ENCODE data around the gene SPOPL.
"Not testable (repeated sequence)": the region's sequence is repeated elsewhere in the genome, so short reads cannot be mapped to it uniquely, and the experiment has no call there.

SPOPL gene

GRCh38 chr2:138455691-138456090 is 45.9 kb upstream of the SPOPL start:
- Histone ChIP-seq H3K27ac (ENCODE audit: poor library complexity, severe bottlenecking) (no peak overlapping the region), H3K9me3 (ENCODE audit: severe bottlenecking) (no peaks in the 10 kb centered on the region), H3K4me3 (ENCODE audit: severe bottlenecking) (no peak overlapping the region), H3K4me1 (ENCODE audit: insufficient read depth, poor library complexity, severe bottlenecking) (peaks cover 16% of the 10 kb centered on the region), H3K27me3 (ENCODE audit: insufficient read depth, poor library complexity, severe bottlenecking) (no peaks in the 10 kb centered on the region), H3K36me3 (ENCODE audit: low read depth) (no peaks in the 10 kb centered on the region)
- DNase-seq (ENCODE audit: low spot score) (no peak), ATAC-seq (ENCODE audit: low read depth) (no peak)
- TF ChIP-seq, protein P1, sequence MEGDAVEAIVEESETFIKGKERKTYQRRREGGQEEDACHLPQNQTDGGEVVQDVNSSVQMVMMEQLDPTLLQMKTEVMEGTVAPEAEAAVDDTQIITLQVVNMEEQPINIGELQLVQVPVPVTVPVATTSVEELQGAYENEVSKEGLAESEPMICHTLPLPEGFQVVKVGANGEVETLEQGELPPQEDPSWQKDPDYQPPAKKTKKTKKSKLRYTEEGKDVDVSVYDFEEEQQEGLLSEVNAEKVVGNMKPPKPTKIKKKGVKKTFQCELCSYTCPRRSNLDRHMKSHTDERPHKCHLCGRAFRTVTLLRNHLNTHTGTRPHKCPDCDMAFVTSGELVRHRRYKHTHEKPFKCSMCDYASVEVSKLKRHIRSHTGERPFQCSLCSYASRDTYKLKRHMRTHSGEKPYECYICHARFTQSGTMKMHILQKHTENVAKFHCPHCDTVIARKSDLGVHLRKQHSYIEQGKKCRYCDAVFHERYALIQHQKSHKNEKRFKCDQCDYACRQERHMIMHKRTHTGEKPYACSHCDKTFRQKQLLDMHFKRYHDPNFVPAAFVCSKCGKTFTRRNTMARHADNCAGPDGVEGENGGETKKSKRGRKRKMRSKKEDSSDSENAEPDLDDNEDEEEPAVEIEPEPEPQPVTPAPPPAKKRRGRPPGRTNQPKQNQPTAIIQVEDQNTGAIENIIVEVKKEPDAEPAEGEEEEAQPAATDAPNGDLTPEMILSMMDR (IDR thresholded peaks at IDR 0.05; ENCODE audit: poor library complexity, severe bottlenecking) = no peak

DNA sequence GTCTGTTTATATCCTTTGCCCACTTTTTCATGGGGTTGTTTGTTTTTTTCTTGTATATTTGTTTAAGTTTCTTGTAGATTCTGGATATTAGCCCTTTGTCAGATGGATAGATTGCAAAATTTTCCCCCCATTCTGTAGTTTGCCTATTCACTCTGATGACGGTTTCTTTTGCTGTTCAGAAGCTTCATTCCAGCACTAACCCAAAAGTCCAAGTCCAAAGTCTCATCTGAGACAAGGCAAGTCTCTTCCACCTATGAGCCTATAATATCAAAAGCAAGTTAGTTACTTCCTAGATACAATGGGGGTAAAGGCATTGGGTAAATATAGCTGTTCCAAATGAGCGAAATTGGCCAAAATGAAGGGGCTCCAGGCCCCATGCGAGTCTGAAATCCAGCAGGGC is 38.9 kb upstream of the SPOPL start:
- H3K9me3 ChIP-seq (ENCODE audit: severe bottlenecking); H3K4me3 ChIP-seq (ENCODE audit: severe bottlenecking); H3K4me1 ChIP-seq (ENCODE audit: insufficient read depth, poor library complexity, severe bottlenecking); H3K36me3 ChIP-seq (ENCODE audit: low read depth); H3K27me3 ChIP-seq (ENCODE audit: insufficient read depth, poor library complexity, severe bottlenecking); DNase-seq (ENCODE audit: low spot score); H3K27ac ChIP-seq (ENCODE audit: poor library complexity, severe bottlenecking); ATAC-seq (ENCODE audit: low read depth): not testable (repeated sequence)

DNA sequence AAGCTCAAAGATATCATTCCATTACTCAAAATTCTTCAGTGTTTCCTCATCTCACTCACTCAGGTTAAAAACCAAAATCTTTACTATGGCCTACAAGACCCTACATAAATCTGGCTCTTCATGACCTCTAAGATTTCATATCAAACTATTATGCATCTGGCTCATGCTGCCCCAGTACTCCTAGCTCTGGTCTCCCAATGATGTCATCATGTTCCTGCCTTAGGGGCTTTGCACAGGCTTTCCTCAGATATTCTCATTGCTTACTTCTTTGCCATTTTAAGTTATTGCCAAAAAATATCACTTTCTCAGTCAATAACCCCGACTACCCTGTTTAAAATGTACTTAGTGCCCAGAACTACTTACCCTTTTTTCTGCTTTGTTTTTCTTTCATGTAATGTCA is 33.0 kb upstream of the SPOPL start:
- Histone ChIP-seq H3K9me3 (ENCODE audit: severe bottlenecking) (peaks cover 3% of the 10 kb centered on the region), H3K4me1 (ENCODE audit: insufficient read depth, poor library complexity, severe bottlenecking) (no peaks in the 10 kb centered on the region), H3K4me3 (ENCODE audit: severe bottlenecking) (no peak overlapping the region), H3K36me3 (ENCODE audit: low read depth) (no peaks in the 10 kb centered on the region), H3K27me3 (ENCODE audit: insufficient read depth, poor library complexity, severe bottlenecking) (no peaks in the 10 kb centered on the region), H3K27ac (ENCODE audit: poor library complexity, severe bottlenecking) (no peak overlapping the region)
- DNase-seq (ENCODE audit: low spot score) (no peak), ATAC-seq (ENCODE audit: low read depth) (no peak)
- TF ChIP-seq, protein P1 (IDR thresholded peaks at IDR 0.05; ENCODE audit: poor library complexity, severe bottlenecking) = no peak

DNA sequence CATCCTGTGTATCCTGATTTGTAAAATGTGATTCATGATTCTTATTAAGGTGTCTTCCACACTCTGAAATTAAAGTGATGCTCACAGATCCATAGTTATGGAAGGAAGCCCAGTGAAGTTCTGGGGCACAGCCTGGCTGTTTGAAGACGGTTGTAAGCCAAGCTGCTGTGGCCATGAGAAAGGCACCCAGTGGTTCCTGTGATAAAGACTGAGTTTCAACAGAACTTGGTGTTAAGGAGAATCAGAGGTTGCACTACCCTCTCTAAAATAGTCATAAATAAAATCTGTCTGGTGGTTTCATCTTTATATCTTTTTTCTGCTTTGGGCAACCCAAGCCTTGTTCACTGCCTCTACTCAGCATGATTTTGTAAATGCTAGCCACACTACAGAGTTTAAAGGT is 32.2 kb upstream of the SPOPL start:
- no peak for ATAC-seq (ENCODE audit: low read depth)
- Histone ChIP-seq H3K27ac (ENCODE audit: poor library complexity, severe bottlenecking) (no peak overlapping the region), H3K9me3 (ENCODE audit: severe bottlenecking) (peaks cover 3% of the 10 kb centered on the region), H3K27me3 (ENCODE audit: insufficient read depth, poor library complexity, severe bottlenecking) (no peaks in the 10 kb centered on the region), H3K4me3 (ENCODE audit: severe bottlenecking) (no peak overlapping the region), H3K4me1 (ENCODE audit: insufficient read depth, poor library complexity, severe bottlenecking) (no peaks in the 10 kb centered on the region), H3K36me3 (ENCODE audit: low read depth) (no peaks in the 10 kb centered on the region)
- DNase-seq (ENCODE audit: low spot score) = no peak
- TF ChIP-seq, protein P1 (IDR thresholded peaks at IDR 0.05; ENCODE audit: poor library complexity, severe bottlenecking) = no peak

DNA sequence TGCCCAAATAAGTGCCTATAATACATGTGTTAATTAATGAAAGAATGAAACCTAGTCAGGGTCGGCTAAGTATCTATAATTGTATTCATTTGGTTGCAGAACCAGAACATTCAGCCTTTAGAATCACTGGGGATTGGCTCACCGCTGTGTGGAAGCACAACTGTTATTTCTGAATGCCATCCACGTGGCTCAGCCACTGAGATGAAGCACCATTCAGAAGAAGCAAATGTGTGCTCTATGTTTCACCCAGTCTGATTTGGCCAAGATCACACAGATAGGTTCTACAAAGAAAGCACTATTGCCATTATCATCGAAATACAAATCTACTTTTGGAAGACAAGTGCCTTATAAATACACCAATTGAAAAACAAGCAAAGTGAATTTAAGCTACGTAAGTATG is 30.6 kb upstream of the SPOPL start:
- Histone ChIP-seq H3K36me3 (ENCODE audit: low read depth) (no peaks in the 10 kb centered on the region), H3K4me1 (ENCODE audit: insufficient read depth, poor library complexity, severe bottlenecking) (no peaks in the 10 kb centered on the region), H3K9me3 (ENCODE audit: severe bottlenecking) (no peaks in the 10 kb centered on the region), H3K27ac (ENCODE audit: poor library complexity, severe bottlenecking) (no peak overlapping the region), H3K27me3 (ENCODE audit: insufficient read depth, poor library complexity, severe bottlenecking) (no peaks in the 10 kb centered on the region), H3K4me3 (ENCODE audit: severe bottlenecking) (no peak overlapping the region)
- TF ChIP-seq, protein P1 (IDR thresholded peaks at IDR 0.05; ENCODE audit: poor library complexity, severe bottlenecking) = no peak
- DNase-seq (ENCODE audit: low spot score) (no peak), ATAC-seq (ENCODE audit: low read depth) (no peak)
